ENCODE data around the gene SPOCK2. TPM values are rescaled to one million over a fixed set of nuclear protein-coding genes. Genes with fewer than 3 reads are reported as not detected.

SPOCK2 gene
- total and polyA plus RNA-seq, 2 of the 13 experiments (the other 11 are each of a cell fraction or from before 2014, with no cell fraction given): 8.6 to 30.6 TPM

DNA sequence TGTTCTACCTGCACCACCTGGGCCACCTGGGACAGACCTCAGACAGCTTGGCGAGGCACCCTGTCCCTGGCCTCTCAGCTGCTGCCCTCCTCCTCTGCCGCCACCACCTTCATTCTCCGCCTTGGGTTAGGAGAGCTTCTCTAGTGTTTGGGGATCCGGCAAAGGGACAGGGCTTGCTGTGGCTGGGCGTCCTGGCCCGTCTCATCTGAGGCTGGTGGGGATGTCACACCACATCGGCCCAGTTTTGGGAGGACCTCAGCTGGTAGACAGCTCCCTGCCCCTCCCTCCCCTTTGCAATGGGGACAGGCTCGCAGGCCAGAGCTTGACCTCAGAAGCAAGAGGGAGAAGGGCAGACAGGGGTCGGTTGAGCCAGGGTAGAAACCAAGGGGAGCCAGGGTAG, 26.4 kb downstream of the SPOCK2 start:
- Histone ChIP-seq H3K27ac (ENCODE audit: extremely low read length, insufficient read depth, low read length) (no peak overlapping the region), H4K20me1 (ENCODE audit: insufficient read depth, low read length) (no peaks in the 10 kb centered on the region), H3K9ac (ENCODE audit: insufficient read depth, low read depth, low read length) (no peak overlapping the region), H3K27me3 (ENCODE audit: control insufficient read depth in 1 of 2, insufficient read depth in 2 of 2, low read length in 2 of 2) (no peaks in the 10 kb centered on the region), H3K4me2 (ENCODE audit: low read depth, low read length) (no peak overlapping the region), H3K79me2 (ENCODE audit: insufficient read depth, low read length) (no peaks in the 10 kb centered on the region), H2AFZ (ENCODE audit: low read length) (no peak overlapping the region), H3K36me3 (replicated peaks in 1 of 2; ENCODE audit: control insufficient read depth in 1 of 2, insufficient read depth in 2 of 2, low read length in 2 of 2) (no peaks in the 10 kb centered on the region), H3K4me1 (ENCODE audit: insufficient read depth, low read length) (peaks cover 66% of the 10 kb centered on the region), H3K4me3 (replicated peaks in 1 of 3; ENCODE audit: insufficient read depth in 1 of 3, low read depth in 2 of 3, low read length in 3 of 3) (no peak overlapping the region), H3K9me3 (ENCODE audit: low read length) (no peaks in the 10 kb centered on the region)
- POLR2A ChIA-PET: no interaction called here
- DNase-seq (ENCODE audit: low spot score) (no peak), ATAC-seq (no peak), FAIRE-seq (no peak)
- in situ Hi-C loops (cut with HindIII; ENCODE audit: extremely low pct_ligation_motif_present, low pct_unique_long_range_greater_than_20kb): no loop called here
- 44% methylated on average over 6 of the region's 9 CpGs for WGBS (ENCODE audit: low lambda C conversion rate)
- CTCF ChIA-PET (ENCODE audit: low intra/inter-chr PET ratio, low total read pairs): interaction anchor here (0.7 kb wide), 1 partner anchor 166 kb away, joined by 4 read pairs; no protein-coding TSS in a partner anchor
- no TSS peak for BruUV-seq (replicated peaks)
- intact Hi-C loops (cut with micrococcal nuclease; ENCODE audit: unreplicated experiment): no loop called here
- TF ChIP-seq XRCC5 (optimal IDR thresholded peaks at IDR 0.05; ENCODE audit: low read length) (no peak), FOSL2 (CRISPR knock-in tag; IDR thresholded peaks at IDR 0.05) (no peak), AKAP8 (CRISPR knock-in tag; IDR thresholded peaks at IDR 0.05) (no peak), NFE2 (CRISPR knock-in tag; IDR thresholded peaks at IDR 0.05) (no peak), MAFK (conservative IDR thresholded peaks at IDR 0.05 in 1 of 2, IDR thresholded peaks at IDR 0.05 in 1 of 2; ENCODE audit: low read length in 2 of 2) (no peak), CCDC6 (CRISPR knock-in tag; IDR thresholded peaks at IDR 0.05) (0 out of 2 replicates have a peak, but pooled peaks have one; percentile 30), ZNF557 (CRISPR knock-in tag; IDR thresholded peaks at IDR 0.05) (no peak), ZNF598 (CRISPR knock-in tag; IDR thresholded peaks at IDR 0.05; ENCODE audit: borderline replicate concordance) (no peak), ZNF564 (CRISPR knock-in tag; IDR thresholded peaks at IDR 0.05) (0 out of 2 replicates have a peak, but pooled peaks have one; percentile 30), EP300 (IDR thresholded peaks at IDR 0.05; ENCODE audit: low read depth in 2 of 2, low read length in 2 of 2) (no peak), EP300 (CRISPR knock-in tag; IDR thresholded peaks at IDR 0.05; ENCODE audit: borderline replicate concordance) (no peak), ATRX (CRISPR knock-in tag; IDR thresholded peaks at IDR 0.05; ENCODE audit: borderline replicate concordance) (no peak)
- TF ChIP-seq, protein P1, sequence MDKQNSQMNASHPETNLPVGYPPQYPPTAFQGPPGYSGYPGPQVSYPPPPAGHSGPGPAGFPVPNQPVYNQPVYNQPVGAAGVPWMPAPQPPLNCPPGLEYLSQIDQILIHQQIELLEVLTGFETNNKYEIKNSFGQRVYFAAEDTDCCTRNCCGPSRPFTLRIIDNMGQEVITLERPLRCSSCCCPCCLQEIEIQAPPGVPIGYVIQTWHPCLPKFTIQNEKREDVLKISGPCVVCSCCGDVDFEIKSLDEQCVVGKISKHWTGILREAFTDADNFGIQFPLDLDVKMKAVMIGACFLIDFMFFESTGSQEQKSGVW (CRISPR knock-in tag; IDR thresholded peaks at IDR 0.05; ENCODE audit: borderline replicate concordance): no peak
- TF ChIP-seq, protein P2, sequence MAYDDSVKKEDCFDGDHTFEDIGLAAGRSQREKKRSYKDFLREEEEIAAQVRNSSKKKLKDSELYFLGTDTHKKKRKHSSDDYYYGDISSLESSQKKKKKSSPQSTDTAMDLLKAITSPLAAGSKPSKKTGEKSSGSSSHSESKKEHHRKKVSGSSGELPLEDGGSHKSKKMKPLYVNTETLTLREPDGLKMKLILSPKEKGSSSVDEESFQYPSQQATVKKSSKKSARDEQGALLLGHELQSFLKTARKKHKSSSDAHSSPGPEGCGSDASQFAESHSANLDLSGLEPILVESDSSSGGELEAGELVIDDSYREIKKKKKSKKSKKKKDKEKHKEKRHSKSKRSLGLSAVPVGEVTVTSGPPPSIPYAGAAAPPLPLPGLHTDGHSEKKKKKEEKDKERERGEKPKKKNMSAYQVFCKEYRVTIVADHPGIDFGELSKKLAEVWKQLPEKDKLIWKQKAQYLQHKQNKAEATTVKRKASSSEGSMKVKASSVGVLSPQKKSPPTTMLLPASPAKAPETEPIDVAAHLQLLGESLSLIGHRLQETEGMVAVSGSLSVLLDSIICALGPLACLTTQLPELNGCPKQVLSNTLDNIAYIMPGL (CRISPR knock-in tag; IDR thresholded peaks at IDR 0.05; ENCODE audit: borderline replicate concordance in 1 of 2, low read depth in 1 of 2): 0 out of 4 replicates have a peak, but pooled peaks of 1 of the 2 experiments have one; percentile 7
- TF ChIP-seq, protein P3, sequence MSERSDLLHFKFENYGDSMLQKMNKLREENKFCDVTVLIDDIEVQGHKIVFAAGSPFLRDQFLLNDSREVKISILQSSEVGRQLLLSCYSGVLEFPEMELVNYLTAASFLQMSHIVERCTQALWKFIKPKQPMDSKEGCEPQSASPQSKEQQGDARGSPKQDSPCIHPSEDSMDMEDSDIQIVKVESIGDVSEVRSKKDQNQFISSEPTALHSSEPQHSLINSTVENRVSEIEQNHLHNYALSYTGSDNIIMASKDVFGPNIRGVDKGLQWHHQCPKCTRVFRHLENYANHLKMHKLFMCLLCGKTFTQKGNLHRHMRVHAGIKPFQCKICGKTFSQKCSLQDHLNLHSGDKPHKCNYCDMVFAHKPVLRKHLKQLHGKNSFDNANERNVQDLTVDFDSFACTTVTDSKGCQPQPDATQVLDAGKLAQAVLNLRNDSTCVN (CRISPR knock-in tag; IDR thresholded peaks at IDR 0.05; ENCODE audit: borderline replicate concordance): no peak
- TF ChIP-seq, protein P4, sequence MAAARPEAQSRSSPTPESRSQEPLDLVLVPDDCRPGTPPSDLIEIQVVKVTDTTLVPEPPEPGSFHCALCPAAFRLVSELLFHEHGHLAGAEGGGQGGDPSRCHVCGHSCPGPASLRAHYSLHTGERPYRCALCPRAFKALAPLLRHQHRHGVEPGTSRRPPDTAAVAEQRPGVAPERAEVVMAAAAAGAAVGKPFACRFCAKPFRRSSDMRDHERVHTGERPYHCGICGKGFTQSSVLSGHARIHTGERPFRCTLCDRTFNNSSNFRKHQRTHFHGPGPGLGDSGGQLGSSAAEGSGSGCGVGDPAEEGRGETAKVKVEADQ (CRISPR knock-in tag; IDR thresholded peaks at IDR 0.05; ENCODE audit: borderline replicate concordance): no peak

All from HepG2 (cell line).